Ovary (tissue), 3 donors: ENCODE measurements around the gene FBN1.

Experiments
- EP300 ChIP-seq: sonication (generic); formaldehyde crosslinking; IDR thresholded peaks from one replicate; pipeline ENCODE4 v1.6.1; 2017; ENCODE audit warnings: antibody characterized with exemption
- TF ChIP-seq, protein P1 (sequence below), 3 donors: fragments of 450-650 bp in 2 of 3; fragments of 200-600 bp in 1 of 3; IDR thresholded peaks; one replicate each; pipeline versions ENCODE4 v1.5.1 to v1.8.0; 2016 to 2022; ENCODE audit warnings: antibody characterized with exemption in 3 of 3, mild to moderate bottlenecking in 1 of 3
- donor health status: DM: no; HTN: no; CAD: no.

DNA sequence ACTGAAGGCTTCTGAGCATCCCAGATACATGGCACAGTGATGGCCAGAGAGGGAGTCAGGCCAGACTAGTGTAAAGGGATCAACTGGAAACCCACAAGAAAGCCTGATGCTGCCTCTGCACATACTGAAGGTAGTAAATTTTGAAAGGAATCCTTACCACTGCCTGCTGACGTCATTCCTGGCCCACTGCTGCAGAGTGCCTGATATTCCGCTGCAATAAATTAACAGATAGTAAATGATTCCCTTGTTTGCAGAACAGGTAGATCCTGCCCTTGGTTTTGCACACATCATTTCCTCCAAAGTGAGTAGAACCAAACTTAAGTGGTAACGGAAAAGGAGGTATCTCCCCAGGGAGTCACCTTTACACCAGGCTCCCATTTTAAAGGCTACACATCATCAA lies 146.7 kb downstream of the FBN1 start:
- TF ChIP-seq, protein P1, sequence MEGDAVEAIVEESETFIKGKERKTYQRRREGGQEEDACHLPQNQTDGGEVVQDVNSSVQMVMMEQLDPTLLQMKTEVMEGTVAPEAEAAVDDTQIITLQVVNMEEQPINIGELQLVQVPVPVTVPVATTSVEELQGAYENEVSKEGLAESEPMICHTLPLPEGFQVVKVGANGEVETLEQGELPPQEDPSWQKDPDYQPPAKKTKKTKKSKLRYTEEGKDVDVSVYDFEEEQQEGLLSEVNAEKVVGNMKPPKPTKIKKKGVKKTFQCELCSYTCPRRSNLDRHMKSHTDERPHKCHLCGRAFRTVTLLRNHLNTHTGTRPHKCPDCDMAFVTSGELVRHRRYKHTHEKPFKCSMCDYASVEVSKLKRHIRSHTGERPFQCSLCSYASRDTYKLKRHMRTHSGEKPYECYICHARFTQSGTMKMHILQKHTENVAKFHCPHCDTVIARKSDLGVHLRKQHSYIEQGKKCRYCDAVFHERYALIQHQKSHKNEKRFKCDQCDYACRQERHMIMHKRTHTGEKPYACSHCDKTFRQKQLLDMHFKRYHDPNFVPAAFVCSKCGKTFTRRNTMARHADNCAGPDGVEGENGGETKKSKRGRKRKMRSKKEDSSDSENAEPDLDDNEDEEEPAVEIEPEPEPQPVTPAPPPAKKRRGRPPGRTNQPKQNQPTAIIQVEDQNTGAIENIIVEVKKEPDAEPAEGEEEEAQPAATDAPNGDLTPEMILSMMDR (IDR thresholded peaks at IDR 0.05), result no peak
- TF ChIP-seq EP300, result no peak
